ENCODE measurements around the gene DECR2. TPM values are rescaled to one million over a fixed set of nuclear protein-coding genes. Genes with fewer than 3 reads are reported as not detected.

DECR2 gene
- total and polyA plus RNA-seq, 2 of the 13 experiments (the other 11 are each of a cell fraction or from before 2014, with no cell fraction given) = 36.3 to 44.6 TPM

DNA sequence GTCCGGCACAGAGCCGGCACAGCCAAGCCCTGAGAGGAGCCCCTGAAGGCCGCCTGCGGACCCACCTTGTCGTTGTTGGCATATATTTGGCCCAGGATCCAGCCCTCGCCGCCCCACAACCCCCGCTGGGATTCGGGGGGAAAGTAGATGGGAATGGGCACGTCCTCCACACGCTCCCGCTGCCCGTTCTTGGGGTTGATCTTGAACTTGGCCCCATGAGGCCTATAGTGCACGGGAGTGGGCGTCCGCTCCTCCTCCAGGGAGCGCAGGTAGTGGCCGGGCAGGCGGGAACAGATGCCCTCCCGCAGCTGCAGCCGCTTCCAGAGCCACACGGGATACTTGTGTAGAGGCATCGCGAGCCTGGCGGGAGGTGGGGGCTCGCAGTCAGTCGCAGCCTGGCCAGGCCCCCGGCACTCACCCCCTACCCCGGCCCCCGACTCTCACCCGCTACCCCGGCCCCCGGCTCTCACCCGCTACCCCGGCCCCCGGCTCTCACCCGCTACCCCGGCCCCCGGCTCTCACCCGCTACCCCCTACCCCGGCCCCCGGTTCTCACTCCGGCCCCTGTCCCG, 31.7 kb upstream of the DECR2 start (continued):
- TF ChIP-seq BCL6 (CRISPR knock-in tag; IDR thresholded peaks at IDR 0.05) = peak; percentile 40; the same call in 1 of the 2 replicates
- TF ChIP-seq ARID3A (IDR thresholded peaks at IDR 0.05; ENCODE audit: low read depth, low read length) = no peak
- TF ChIP-seq ZNF607 (CRISPR knock-in tag; IDR thresholded peaks at IDR 0.05; ENCODE audit: borderline replicate concordance) = no peak
- no peak for TF ChIP-seq CREB3 (CRISPR knock-in tag; IDR thresholded peaks at IDR 0.05)
- no peak for TF ChIP-seq ZNF280D (CRISPR knock-in tag; IDR thresholded peaks at IDR 0.05)
- no peak for TF ChIP-seq FOXK1 (CRISPR knock-in tag; IDR thresholded peaks at IDR 0.05; ENCODE audit: borderline replicate concordance, low read depth)
- no peak for TF ChIP-seq THAP11 (CRISPR knock-in tag; IDR thresholded peaks at IDR 0.05)
- no peak for TF ChIP-seq PBX3 (CRISPR knock-in tag; IDR thresholded peaks at IDR 0.05; ENCODE audit: borderline replicate concordance)
- TF ChIP-seq KLF12 (CRISPR knock-in tag; IDR thresholded peaks at IDR 0.05; ENCODE audit: borderline replicate concordance) = no peak
- no peak for TF ChIP-seq ZNF609 (CRISPR knock-in tag; IDR thresholded peaks at IDR 0.05; ENCODE audit: borderline replicate concordance)
- TF ChIP-seq ETV6 (CRISPR knock-in tag; conservative IDR thresholded peaks at IDR 0.05) = no peak
- TF ChIP-seq TOPORS (CRISPR knock-in tag; IDR thresholded peaks at IDR 0.05) = no peak
- TF ChIP-seq PHF8 (CRISPR knock-in tag; IDR thresholded peaks at IDR 0.05) = 0 out of 2 replicates have a peak, but pooled peaks have one; percentile 27
- TF ChIP-seq ZNF260 (CRISPR knock-in tag; IDR thresholded peaks at IDR 0.05; ENCODE audit: borderline replicate concordance, low read depth) = no peak
- TF ChIP-seq MYC (CRISPR knock-in tag; IDR thresholded peaks at IDR 0.05; ENCODE audit: borderline replicate concordance) = peak; percentile 30; the same call in 1 of the 2 replicates
- no peak for TF ChIP-seq ZBTB3 (CRISPR knock-in tag; IDR thresholded peaks at IDR 0.05; ENCODE audit: borderline replicate concordance, low read depth)
- 0 out of 2 replicates have a peak, but pooled peaks have one; percentile 42 for TF ChIP-seq RXRB (CRISPR knock-in tag; IDR thresholded peaks at IDR 0.05; ENCODE audit: borderline replicate concordance)

Data from HepG2 (cell line).